ENCODE measurements around the gene KDM5B.
"Not testable (repeated sequence)": the region's sequence is repeated elsewhere in the genome, so short reads cannot be mapped to it uniquely, and the experiment has no call there.

KDM5B gene

GRCh38 chr1:202807926-202808757, at the start of gene KDM5B:
KDM5B (minus strand) TSS chr1:202808421; CDS start chr1:202808305, 116 bp downstream.
- H3K4me3 ChIP-seq = peak within 1 kb of the TSS; percentile 82 to 94 (median 85)
- peak within 1 kb of the TSS; percentile 74 to 99 (median 94) for H3K27ac ChIP-seq

- H3K27ac ChIP-seq = no peak overlapping the region
- H3K4me3 ChIP-seq = no peak overlapping the region
Measured at GRCh38 chr1:202857136-202857610, 49.0 kb upstream of the KDM5B start.

GRCh38 chr1:202856014-202856413, 47.8 kb upstream of the KDM5B start:
- Histone ChIP-seq H3K27ac (no peak overlapping the region), H3K4me3 (no peak overlapping the region)

- Histone ChIP-seq H3K4me3 (no peak overlapping the region), H3K27ac (no peak overlapping the region)
Measured at GRCh38 chr1:202854787-202855186, 46.6 kb upstream of the KDM5B start.

- Histone ChIP-seq H3K27ac (no peak overlapping the region), H3K4me3 (no peak overlapping the region)
Measured at GRCh38 chr1:202852163-202852904, 44.1 kb upstream of the KDM5B start.

- H3K27ac ChIP-seq = peak overlapping the region in 1 of 21 experiments; percentile 7
- no peak overlapping the region for H3K4me3 ChIP-seq
Measured at GRCh38 chr1:202850593-202851362, 42.6 kb upstream of the KDM5B start.

GRCh38 chr1:202848191-202848542, 39.9 kb upstream of the KDM5B start:
- Histone ChIP-seq H3K27ac (no peak overlapping the region), H3K4me3 (no peak overlapping the region)

GRCh38 chr1:202844935-202845334, 36.7 kb upstream of the KDM5B start:
- Histone ChIP-seq H3K27ac (no peak overlapping the region), H3K4me3 (no peak overlapping the region)

- Histone ChIP-seq H3K4me3 (no peak overlapping the region), H3K27ac (peak overlapping the region in 2 of 21 experiments; percentile 17 to 47)
Measured at GRCh38 chr1:202844259-202844658, 36.0 kb upstream of the KDM5B start.

- H3K27ac ChIP-seq = no peak overlapping the region
- no peak overlapping the region for H3K4me3 ChIP-seq
Measured at GRCh38 chr1:202843081-202843480, 34.9 kb upstream of the KDM5B start.

- Histone ChIP-seq H3K4me3 (no peak overlapping the region), H3K27ac (peak overlapping the region in 17 of 21 experiments; percentile 2 to 85 (median 67))
Measured at GRCh38 chr1:202837746-202838262, 29.6 kb upstream of the KDM5B start.

GRCh38 chr1:202836623-202837403, 28.6 kb upstream of the KDM5B start:
- H3K4me3 ChIP-seq = no peak overlapping the region
- H3K27ac ChIP-seq = peak overlapping the region in 19 of 21 experiments; percentile 27 to 85 (median 74)

- H3K4me3 ChIP-seq = no peak overlapping the region
- H3K27ac ChIP-seq = peak overlapping the region in 19 of 21 experiments; percentile 27 to 85 (median 74)
Measured at GRCh38 chr1:202835548-202836072, 27.4 kb upstream of the KDM5B start.

GRCh38 chr1:202834771-202835547, 26.7 kb upstream of the KDM5B start:
- Histone ChIP-seq H3K27ac (peak overlapping the region in 19 of 21 experiments; percentile 27 to 85 (median 74)), H3K4me3 (no peak overlapping the region)

GRCh38 chr1:202831906-202832305, 23.7 kb upstream of the KDM5B start:
- Histone ChIP-seq H3K4me3 (no peak overlapping the region), H3K27ac (no peak overlapping the region)

- not testable (repeated sequence) for H3K4me3 ChIP-seq, H3K27ac ChIP-seq
Measured at GRCh38 chr1:202829223-202829622, 21.0 kb upstream of the KDM5B start.

GRCh38 chr1:202825748-202826147, 17.5 kb upstream of the KDM5B start:
- Histone ChIP-seq H3K27ac (no peak overlapping the region), H3K4me3 (no peak overlapping the region)

- H3K27ac ChIP-seq = peak overlapping the region in 2 of 21 experiments; percentile 25 to 47
Measured at GRCh38 chr1:202821467-202821866, 13.2 kb upstream of the KDM5B start.

More at GRCh38 chr1:202821467-202821866, 13.2 kb upstream of the KDM5B start:
- H3K4me3 ChIP-seq = no peak overlapping the region
